ENCODE measurements around the gene ERICH3.

The ERICH3 gene

GRCh38 chr1:74584185-74584584 is 89.4 kb downstream of the ERICH3 start:
- DNase-seq: no peak

- DNase-seq: no peak
These were observed 90.2 kb downstream of the ERICH3 start for GRCh38 chr1:74583397-74583796.

- no peak for DNase-seq
These were observed 94.2 kb downstream of the ERICH3 start for GRCh38 chr1:74579425-74579824.

GRCh38 chr1:74578101-74578500 is 95.5 kb downstream of the ERICH3 start:
- no peak for DNase-seq

GRCh38 chr1:74571891-74572290 is 101.7 kb downstream of the ERICH3 start:
- DNase-seq: no peak

- no peak for DNase-seq
These were observed 102.1 kb downstream of the ERICH3 start for GRCh38 chr1:74571493-74571800.

GRCh38 chr1:74570797-74571492 is 102.6 kb downstream of the ERICH3 start:
- no peak for DNase-seq

GRCh38 chr1:74549932-74550331 is 123.7 kb downstream of the ERICH3 start:
- no peak for DNase-seq

- no peak for DNase-seq
These were observed 124.4 kb downstream of the ERICH3 start for GRCh38 chr1:74548961-74549750.

- no peak for DNase-seq
These were observed 127.8 kb downstream of the ERICH3 start for GRCh38 chr1:74545821-74546220.

- DNase-seq: no peak
These were observed 139.4 kb downstream of the ERICH3 start for GRCh38 chr1:74534241-74534640.

GRCh38 chr1:74531796-74532195 is 141.8 kb downstream of the ERICH3 start:
- peak; percentile 82 for DNase-seq

GRCh38 chr1:74530892-74531291 is 142.7 kb downstream of the ERICH3 start:
- no peak for DNase-seq

- DNase-seq: no peak
These were observed 145.5 kb downstream of the ERICH3 start for GRCh38 chr1:74528123-74528522.

GRCh38 chr1:74526708-74527107 is 146.9 kb downstream of the ERICH3 start:
- DNase-seq: no peak

GRCh38 chr1:74523873-74524480 is 149.6 kb downstream of the ERICH3 start:
- DNase-seq: no peak

GRCh38 chr1:74522148-74522547 is 151.4 kb downstream of the ERICH3 start:
- no peak for DNase-seq

Measured in NCI-H1436 (cell line).